ENCODE results near the gene SMIM36.

The SMIM36 gene

GRCh38 chr17:55433029-55433628 lies 78.1 kb downstream of the SMIM36 start:
- TF ChIP-seq FOXM1 (IDR thresholded peaks at IDR 0.05; ENCODE audit: borderline replicate concordance, low read depth) (no peak), CEBPB (IDR thresholded peaks at IDR 0.05) (no peak), EP300 (IDR thresholded peaks at IDR 0.05; ENCODE audit: borderline replicate concordance) (no peak), ZBTB7A (IDR thresholded peaks at IDR 0.05; ENCODE audit: low read depth) (no peak), MAX (IDR thresholded peaks at IDR 0.05) (no peak), YY1 (IDR thresholded peaks at IDR 0.05; ENCODE audit: low read depth) (no peak), TEAD4 (IDR thresholded peaks at IDR 0.05) (no peak), EGR1 (IDR thresholded peaks at IDR 0.05) (no peak), TAF1 (IDR thresholded peaks at IDR 0.05; ENCODE audit: low read depth) (no peak), TCF12 (IDR thresholded peaks at IDR 0.05; ENCODE audit: low read depth) (no peak), NFIC (IDR thresholded peaks at IDR 0.05) (no peak), REST (IDR thresholded peaks at IDR 0.05; ENCODE audit: low read depth) (no peak), USF1 (IDR thresholded peaks at IDR 0.05) (no peak)

- TF ChIP-seq REST (IDR thresholded peaks at IDR 0.05; ENCODE audit: low read depth) (no peak), TCF12 (IDR thresholded peaks at IDR 0.05; ENCODE audit: low read depth) (no peak), NFIC (IDR thresholded peaks at IDR 0.05) (no peak), CEBPB (IDR thresholded peaks at IDR 0.05) (no peak), YY1 (IDR thresholded peaks at IDR 0.05; ENCODE audit: low read depth) (no peak), USF1 (IDR thresholded peaks at IDR 0.05) (no peak), EP300 (IDR thresholded peaks at IDR 0.05; ENCODE audit: borderline replicate concordance) (no peak), CREB1 (IDR thresholded peaks at IDR 0.05; ENCODE audit: low read depth) (no peak), MAX (IDR thresholded peaks at IDR 0.05) (no peak), RAD21 (IDR thresholded peaks at IDR 0.05; ENCODE audit: low read depth) (no peak), FOXM1 (IDR thresholded peaks at IDR 0.05; ENCODE audit: borderline replicate concordance, low read depth) (no peak), TAF1 (IDR thresholded peaks at IDR 0.05; ENCODE audit: low read depth) (no peak), TEAD4 (IDR thresholded peaks at IDR 0.05) (no peak), ZBTB7A (IDR thresholded peaks at IDR 0.05; ENCODE audit: low read depth) (no peak), EGR1 (IDR thresholded peaks at IDR 0.05) (no peak)
Observed at GRCh38 chr17:55432358-55433028, 78.8 kb downstream of the SMIM36 start.

GRCh38 chr17:55430541-55431288 lies 80.5 kb downstream of the SMIM36 start:
- TF ChIP-seq ZBTB7A (IDR thresholded peaks at IDR 0.05; ENCODE audit: low read depth) = no peak
- no peak for TF ChIP-seq NFIC (IDR thresholded peaks at IDR 0.05)
- TF ChIP-seq TAF1 (IDR thresholded peaks at IDR 0.05; ENCODE audit: low read depth) = no peak

- TF ChIP-seq EP300 (IDR thresholded peaks at IDR 0.05; ENCODE audit: borderline replicate concordance) (no peak), TEAD4 (IDR thresholded peaks at IDR 0.05) (no peak), RAD21 (IDR thresholded peaks at IDR 0.05; ENCODE audit: low read depth) (no peak), TCF12 (IDR thresholded peaks at IDR 0.05; ENCODE audit: low read depth) (no peak), CEBPB (IDR thresholded peaks at IDR 0.05) (no peak), YY1 (IDR thresholded peaks at IDR 0.05; ENCODE audit: low read depth) (no peak), EGR1 (IDR thresholded peaks at IDR 0.05) (no peak), MAX (IDR thresholded peaks at IDR 0.05) (no peak), TAF1 (IDR thresholded peaks at IDR 0.05; ENCODE audit: low read depth) (no peak), FOXM1 (IDR thresholded peaks at IDR 0.05; ENCODE audit: borderline replicate concordance, low read depth) (no peak), ZBTB7A (IDR thresholded peaks at IDR 0.05; ENCODE audit: low read depth) (no peak)
Observed at GRCh38 chr17:55427587-55427882, 83.7 kb downstream of the SMIM36 start.
